Transverse colon (tissue), 4 donors: ENCODE measurements around the gene BET1L. TPM values are rescaled to one million over a fixed set of nuclear protein-coding genes. Genes with fewer than 3 reads are reported as not detected.

Experiments used
- DNase-seq: peaks from one replicate; pipeline ENCODE4 v3.0.0-alpha.2; 2019
- H3K27ac ChIP-seq, 4 donors: fragments of 200-600 bp; sonication (generic); 2 replicates each; pipeline ENCODE4 v1.5.1; 2016 to 2018; ENCODE audit warnings: inconsistent platforms in 4 of 4
- H3K27me3 ChIP-seq: fragments of 200-600 bp; sonication (generic); 2 replicates; pipeline ENCODE4 v1.5.1; 2017; ENCODE audit warnings: inconsistent platforms
- H3K36me3 ChIP-seq, 4 donors: fragments of 200-600 bp; sonication (generic); 2 replicates each; pipeline ENCODE4 v1.5.1; 2017 to 2019; ENCODE audit warnings: inconsistent platforms in 4 of 4
- H3K4me1 ChIP-seq, 4 donors: fragments of 200-600 bp; sonication (generic); 2 replicates each; pipeline ENCODE4 v1.5.1; 2017 to 2020; ENCODE audit warnings: inconsistent platforms in 4 of 4
- H3K4me3 ChIP-seq, 4 donors: fragments of 200-600 bp; sonication (generic); 1 replicate in 1 of 4; 2 replicates in 3 of 4; pipeline versions ENCODE4 v1.5.1 to v1.6.1; 2017 to 2019; ENCODE audit warnings: inconsistent platforms in 4 of 4
- H3K9me3 ChIP-seq, 2 donors: fragments of 200-600 bp; sonication (generic); 2 replicates each; pipeline ENCODE4 v1.5.1; 2017 to 2019; ENCODE audit warnings: inconsistent platforms in 2 of 2
- CTCF ChIP-seq, 5 experiments: fragments of 200-600 bp in 3 of 5; fragments of 450-650 bp in 2 of 5; sonication (generic) in 3 of 5; IDR thresholded peaks; 1 replicate in 2 of 5; 2 replicates in 3 of 5; pipeline ENCODE4 v1.5.1; 2016 to 2017; ENCODE audit warnings: antibody characterized with exemption in 5 of 5, inconsistent platforms in 3 of 5, mild to moderate bottlenecking in 2 of 5, moderate library complexity in 1 of 5
- EP300 ChIP-seq: sonication (generic); formaldehyde crosslinking; IDR thresholded peaks from one replicate; pipeline ENCODE4 v1.6.1; 2017; ENCODE audit warnings: antibody characterized with exemption, low read depth
- POLR2A ChIP-seq: fragments of 450-650 bp; IDR thresholded peaks from one replicate; pipeline ENCODE4 v1.6.1; 2016; ENCODE audit warnings: antibody characterized with exemption, mild to moderate bottlenecking, moderate library complexity
- POLR2AphosphoS5 ChIP-seq, 3 donors: sonication (generic); formaldehyde crosslinking; IDR thresholded peaks; one replicate each; pipeline ENCODE4 v1.6.1; 2016; ENCODE audit warnings: antibody characterized with exemption in 3 of 3
- WGBS, 2 donors: methylation state at CpG; one replicate each; pipeline ENCODE4 v1.1.5; 2018; ENCODE audit warnings: low coverage in 1 of 2; 5-methylcytosine and 5-hydroxymethylcytosine counted together
- in situ Hi-C, 4 donors: fragments of 200-750 bp; cut with MboI; loops; one replicate each; pipeline versions ENCODE4 v1.15.0 to v1.15.1; 2017; ENCODE audit warnings: low sequenced_read_pairs in 3 of 4, low pct_ligation_motif_present in 1 of 4, low pct_unique_long_range_greater_than_20kb in 1 of 4
- intact Hi-C: fragments of 100-400 bp; cut with DNase I; formaldehyde crosslinking; loops from one replicate; pipeline ENCODE4 v1.15.1; 2023; ENCODE audit warnings: low total_unique reads
- total RNA-seq, 4 donors: library from RNA; depleted of rRNA; stranded (reverse); fragments of >200 nt; gene quantifications; one replicate each; pipeline ENCODE4 v1.1.0, GENCODE V29; 2016

BET1L gene
- total RNA-seq, 4 donors from 2014 or later, result 31.8 to 111 (median 36.6) TPM

- no peak for TF ChIP-seq POLR2AphosphoS5 (IDR thresholded peaks at IDR 0.05)
- no peak for TF ChIP-seq CTCF (IDR thresholded peaks at IDR 0.05)
- TF ChIP-seq POLR2A, result no peak
- TF ChIP-seq EP300, result no peak
- Histone ChIP-seq H3K4me1 (no peaks in the 10 kb centered on the region), H3K27ac (no peak overlapping the region), H3K36me3 (peaks cover 0 to 10% (median 3%) of the 10 kb centered on the region in 4 donors), H3K4me3 (no peak overlapping the region), H3K9me3 (no peaks in the 10 kb centered on the region), H3K27me3 (no peaks in the 10 kb centered on the region)
- DNase-seq, result no peak
- WGBS, 2 donors, result 93 to 95% methylated on average over 12 to 29 of the region's 29 CpGs
- intact Hi-C loops, result no loop called here
- in situ Hi-C loops, result no loop called here
Observed at GRCh38 chr11:218815-219593, 11.8 kb upstream of the BET1L start.

- TF ChIP-seq EP300 (no peak), POLR2AphosphoS5 (IDR thresholded peaks at IDR 0.05) (no peak), POLR2A (no peak), CTCF (IDR thresholded peaks at IDR 0.05) (no peak)
- Histone ChIP-seq H3K9me3 (no peaks in the 10 kb centered on the region), H3K36me3 (peaks cover 0 to 21% (median 7%) of the 10 kb centered on the region in 4 donors), H3K4me1 (no peaks in the 10 kb centered on the region), H3K27ac (no peak overlapping the region), H3K4me3 (no peak overlapping the region), H3K27me3 (no peaks in the 10 kb centered on the region)
- WGBS, 2 donors, result 88 to 93% methylated on average over 2 to 3 of the region's 3 CpGs
- in situ Hi-C loops (no loop called here), intact Hi-C loops (no loop called here)
- DNase-seq, result no peak
Observed at GRCh38 chr11:217704-218103, 10.5 kb upstream of the BET1L start.

- 87 to 96% methylated on average over 3 to 11 of the region's 11 CpGs for WGBS, 2 donors
- intact Hi-C loops (no loop called here), in situ Hi-C loops (no loop called here)
- TF ChIP-seq EP300, result no peak
- TF ChIP-seq CTCF (IDR thresholded peaks at IDR 0.05), result no peak
- no peak for TF ChIP-seq POLR2AphosphoS5 (IDR thresholded peaks at IDR 0.05)
- H3K36me3 ChIP-seq, result peaks cover 0 to 35% (median 14%) of the 10 kb centered on the region in 4 donors
- no peak overlapping the region for H3K27ac ChIP-seq
- no peaks in the 10 kb centered on the region for H3K9me3 ChIP-seq
- DNase-seq, result no peak
- H3K27me3 ChIP-seq, result no peaks in the 10 kb centered on the region
- H3K4me3 ChIP-seq, result no peak overlapping the region
- H3K4me1 ChIP-seq, result no peaks in the 10 kb centered on the region
Observed at GRCh38 chr11:216081-216974, 9.1 kb upstream of the BET1L start.

GRCh38 chr11:215581-216037 lies 8.4 kb upstream of the BET1L start:
- Histone ChIP-seq H3K27me3 (no peaks in the 10 kb centered on the region), H3K4me1 (peaks cover 0 to 3% (median under 1%) of the 10 kb centered on the region in 4 donors), H3K27ac (no peak overlapping the region), H3K9me3 (no peaks in the 10 kb centered on the region), H3K4me3 (no peak overlapping the region), H3K36me3 (peaks cover 0 to 37% (median 15%) of the 10 kb centered on the region in 4 donors)
- no peak for DNase-seq
- 80 to 81% methylated on average over 3 to 4 of the region's 4 CpGs for WGBS, 2 donors
- intact Hi-C loops, result no loop called here
- TF ChIP-seq POLR2AphosphoS5 (IDR thresholded peaks at IDR 0.05) (no peak), POLR2A (no peak), CTCF (IDR thresholded peaks at IDR 0.05) (no peak), EP300 (no peak)
- in situ Hi-C loops, result no loop called here
